ENCODE measurements around the gene EHBP1. TPM values are rescaled to one million over a fixed set of nuclear protein-coding genes. Genes with fewer than 3 reads are reported as not detected.

The EHBP1 gene
- total RNA-seq, 3 donors from 2014 or later (not counting 1 experiment from before 2014, with no cell fraction given): 22.4 to 33.4 (median 28.3) TPM

GRCh38 chr2:63001576-63001975, 296.1 kb downstream of the EHBP1 start:
- TF ChIP-seq CTCF (IDR thresholded peaks at IDR 0.05): no peak
- Mint-ChIP-seq H3K36me3 (peaks cover 5% of the 10 kb centered on the region), H3K4me3 (no peak overlapping the region)

GRCh38 chr2:63003351-63003750, 297.8 kb downstream of the EHBP1 start:
- intact Hi-C loops (cut with micrococcal nuclease): no loop called here
- 100% methylated on average over 4 of the region's 4 CpGs for WGBS (ENCODE audit: insufficient coverage)
- no peak overlapping the region for H3K27ac ChIP-seq (ENCODE audit: low read length)
- H3K36me3 ChIP-seq (ENCODE audit: control insufficient read depth, insufficient read depth, low read length): no peaks in the 10 kb centered on the region
- Mint-ChIP-seq H3K4me1 (no peaks in the 10 kb centered on the region), H3K36me3 (no peaks in the 10 kb centered on the region), H3K4me3 (no peak overlapping the region), H3K9me3 (no peaks in the 10 kb centered on the region), H3K27me3 (ENCODE audit: low read depth in 2 of 2) (no peaks in the 10 kb centered on the region), H3K27ac (no peak overlapping the region)
- H3K9me3 ChIP-seq (ENCODE audit: control insufficient read depth, insufficient read depth, low read length): no peaks in the 10 kb centered on the region
- DNase-seq (no peak), ATAC-seq (no peak)
- no peak overlapping the region for H3K4me3 ChIP-seq (ENCODE audit: low read length)
- no peaks in the 10 kb centered on the region for H3K27me3 ChIP-seq (ENCODE audit: control insufficient read depth, insufficient read depth, low read length)
- no peaks in the 10 kb centered on the region for H3K4me1 ChIP-seq (ENCODE audit: control insufficient read depth, insufficient read depth, low read length)
- TF ChIP-seq CTCF (IDR thresholded peaks at IDR 0.05): no peak

More at GRCh38 chr2:63001576-63001975, 296.1 kb downstream of the EHBP1 start:
- DNase-seq (no peak), ATAC-seq (no peak)
- Mint-ChIP-seq H3K27me3 (ENCODE audit: low read depth in 2 of 2) (no peaks in the 10 kb centered on the region), H3K9me3 (no peaks in the 10 kb centered on the region), H3K27ac (no peak overlapping the region), H3K4me1 (no peaks in the 10 kb centered on the region)
- Histone ChIP-seq H3K4me1 (ENCODE audit: control insufficient read depth, insufficient read depth, low read length) (no peaks in the 10 kb centered on the region), H3K36me3 (ENCODE audit: control insufficient read depth, insufficient read depth, low read length) (peaks cover 2% of the 10 kb centered on the region), H3K27me3 (ENCODE audit: control insufficient read depth, insufficient read depth, low read length) (no peaks in the 10 kb centered on the region), H3K9me3 (ENCODE audit: control insufficient read depth, insufficient read depth, low read length) (no peaks in the 10 kb centered on the region), H3K27ac (ENCODE audit: low read length) (no peak overlapping the region), H3K4me3 (ENCODE audit: low read length) (no peak overlapping the region)
- intact Hi-C loops (cut with micrococcal nuclease): no loop called here

- Mint-ChIP-seq H3K27ac (no peak overlapping the region), H3K36me3 (peaks cover 5% of the 10 kb centered on the region), H3K4me3 (no peak overlapping the region), H3K9me3 (no peaks in the 10 kb centered on the region), H3K4me1 (no peaks in the 10 kb centered on the region), H3K27me3 (ENCODE audit: low read depth in 2 of 2) (no peaks in the 10 kb centered on the region)
- ATAC-seq: no peak
- Histone ChIP-seq H3K27me3 (ENCODE audit: control insufficient read depth, insufficient read depth, low read length) (no peaks in the 10 kb centered on the region), H3K4me3 (ENCODE audit: low read length) (no peak overlapping the region), H3K4me1 (ENCODE audit: control insufficient read depth, insufficient read depth, low read length) (no peaks in the 10 kb centered on the region), H3K36me3 (ENCODE audit: control insufficient read depth, insufficient read depth, low read length) (no peaks in the 10 kb centered on the region), H3K9me3 (ENCODE audit: control insufficient read depth, insufficient read depth, low read length) (no peaks in the 10 kb centered on the region), H3K27ac (ENCODE audit: low read length) (no peak overlapping the region)
- intact Hi-C loops (cut with micrococcal nuclease): no loop called here
- no peak for DNase-seq
- no peak for TF ChIP-seq CTCF (IDR thresholded peaks at IDR 0.05)
Measured at GRCh38 chr2:63007813-63008458, 302.4 kb downstream of the EHBP1 start.

- Histone ChIP-seq H3K27ac (ENCODE audit: low read length) (no peak overlapping the region), H3K36me3 (ENCODE audit: control insufficient read depth, insufficient read depth, low read length) (no peaks in the 10 kb centered on the region), H3K27me3 (ENCODE audit: control insufficient read depth, insufficient read depth, low read length) (no peaks in the 10 kb centered on the region), H3K9me3 (ENCODE audit: control insufficient read depth, insufficient read depth, low read length) (no peaks in the 10 kb centered on the region), H3K4me1 (ENCODE audit: control insufficient read depth, insufficient read depth, low read length) (no peaks in the 10 kb centered on the region), H3K4me3 (ENCODE audit: low read length) (no peak overlapping the region)
- no peak overlapping the region for H3K4me3 Mint-ChIP-seq
- no peak for TF ChIP-seq CTCF (IDR thresholded peaks at IDR 0.05)
- H3K36me3 Mint-ChIP-seq: peaks cover 12% of the 10 kb centered on the region
- H3K27me3 Mint-ChIP-seq (ENCODE audit: low read depth in 2 of 2): no peaks in the 10 kb centered on the region
- intact Hi-C loops (cut with micrococcal nuclease): no loop called here
- H3K9me3 Mint-ChIP-seq: no peaks in the 10 kb centered on the region
- no peak for ATAC-seq
- DNase-seq: no peak
- no peaks in the 10 kb centered on the region for H3K4me1 Mint-ChIP-seq
- H3K27ac Mint-ChIP-seq: no peak overlapping the region
- WGBS (ENCODE audit: insufficient coverage): 94% methylated on average over 1 of the region's 1 CpG
Measured at GRCh38 chr2:63008838-63009237, 303.3 kb downstream of the EHBP1 start.
